ENCODE results near the gene RBP3.

DNA sequence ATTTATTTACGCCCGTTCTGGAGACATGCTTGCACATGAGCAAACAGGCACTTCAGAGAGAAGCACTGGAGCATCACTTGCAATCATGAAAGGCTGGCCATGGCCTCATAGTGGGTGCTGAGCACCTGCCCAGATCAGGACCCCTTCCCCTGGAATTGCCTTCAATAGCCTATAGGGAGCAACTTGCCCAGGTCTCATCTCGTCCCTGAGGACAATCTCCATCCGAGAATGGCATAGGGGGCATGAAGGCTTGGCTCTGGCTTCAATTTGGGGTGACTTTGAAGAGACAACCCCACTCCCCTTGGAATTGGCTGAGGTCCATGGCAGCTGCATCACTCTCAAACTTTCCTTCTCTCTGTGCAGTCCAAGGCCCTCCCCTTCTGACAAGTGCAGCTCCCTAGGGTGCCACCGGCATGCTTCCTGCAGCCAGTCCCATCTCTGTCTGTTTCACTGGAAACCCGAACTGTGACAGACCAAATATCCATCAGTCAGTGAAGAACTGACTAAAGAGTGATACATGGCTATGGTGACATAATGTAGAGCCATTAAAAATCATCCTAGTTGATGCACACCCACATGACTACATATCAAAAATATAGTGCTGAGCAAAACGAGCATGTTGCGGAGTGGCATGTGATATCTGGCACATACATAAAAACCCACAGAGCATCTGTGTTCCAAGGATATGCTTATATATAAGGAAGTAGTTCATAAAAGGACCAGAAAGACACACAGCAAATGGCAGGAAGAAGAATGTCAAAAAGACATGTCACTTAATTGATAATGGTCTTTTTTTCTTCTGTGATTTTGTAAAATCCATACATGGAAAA lies 13.5 kb upstream of the RBP3 start:
- TF ChIP-seq, protein P1, sequence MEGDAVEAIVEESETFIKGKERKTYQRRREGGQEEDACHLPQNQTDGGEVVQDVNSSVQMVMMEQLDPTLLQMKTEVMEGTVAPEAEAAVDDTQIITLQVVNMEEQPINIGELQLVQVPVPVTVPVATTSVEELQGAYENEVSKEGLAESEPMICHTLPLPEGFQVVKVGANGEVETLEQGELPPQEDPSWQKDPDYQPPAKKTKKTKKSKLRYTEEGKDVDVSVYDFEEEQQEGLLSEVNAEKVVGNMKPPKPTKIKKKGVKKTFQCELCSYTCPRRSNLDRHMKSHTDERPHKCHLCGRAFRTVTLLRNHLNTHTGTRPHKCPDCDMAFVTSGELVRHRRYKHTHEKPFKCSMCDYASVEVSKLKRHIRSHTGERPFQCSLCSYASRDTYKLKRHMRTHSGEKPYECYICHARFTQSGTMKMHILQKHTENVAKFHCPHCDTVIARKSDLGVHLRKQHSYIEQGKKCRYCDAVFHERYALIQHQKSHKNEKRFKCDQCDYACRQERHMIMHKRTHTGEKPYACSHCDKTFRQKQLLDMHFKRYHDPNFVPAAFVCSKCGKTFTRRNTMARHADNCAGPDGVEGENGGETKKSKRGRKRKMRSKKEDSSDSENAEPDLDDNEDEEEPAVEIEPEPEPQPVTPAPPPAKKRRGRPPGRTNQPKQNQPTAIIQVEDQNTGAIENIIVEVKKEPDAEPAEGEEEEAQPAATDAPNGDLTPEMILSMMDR (IDR thresholded peaks at IDR 0.05): no peak
- no peak for TF ChIP-seq POLR2A (IDR thresholded peaks at IDR 0.05)

Data from adrenal gland (tissue), 5 donors.